A673 (cell line): ENCODE results near the gene BHLHA9. TPM values are rescaled to one million over a fixed set of nuclear protein-coding genes. Genes with fewer than 3 reads are reported as not detected.

ENCODE experiments used
- BruUV-seq: library from RNA; stranded (reverse); fragments of 400-500 nt; replicated peaks from 2 replicates; lab custom pipeline; 2021; lab: Mats Ljungman, UMichigan
- CTCF ChIA-PET: fragments of 300-600 bp; sonication (Branson Sonifier 250); formaldehyde crosslinking; loops from one replicate; lab custom pipeline; 2022; ENCODE audit warnings: antibody characterized with exemption; lab: Charles Lee
- POLR2A ChIA-PET: fragments of 300-600 bp; sonication (Branson Sonifier 250); formaldehyde crosslinking; loops from one replicate; lab custom pipeline; 2022; ENCODE audit warnings: antibody characterized with exemption; ENCODE audit not compliant: low non-redundant PET; lab: Charles Lee
- DNase-seq: peaks from one replicate; pipeline ENCODE4 v3.0.0-alpha.2; 2015; ENCODE audit warnings: low spot score
- H3K27ac ChIP-seq: fragments of 200-600 bp; sonication (generic); 2 replicates; pipeline ENCODE4 v1.5.1; 2016; ENCODE audit warnings: mixed run types, low read depth, mild to moderate bottlenecking, mixed read lengths, antibody characterized with exemption, low read length; ENCODE audit not compliant: poor library complexity, severe bottlenecking
- H3K27me3 ChIP-seq: fragments of 200-600 bp; sonication (generic); replicated peaks from 2 replicates; pipeline ENCODE4 v1.6.1; 2017; ENCODE audit warnings: mixed run types, low read depth, mild to moderate bottlenecking, mixed read lengths, antibody characterized with exemption, low read length; ENCODE audit not compliant: insufficient read depth, poor library complexity
- H3K36me3 ChIP-seq: fragments of 200-600 bp; sonication (generic); 2 replicates; pipeline ENCODE4 v1.6.1; 2016; ENCODE audit warnings: mixed run types, mild to moderate bottlenecking, mixed read lengths, antibody characterized with exemption, low read length; ENCODE audit not compliant: insufficient read depth, poor library complexity, severe bottlenecking
- H3K4me1 ChIP-seq: fragments of 200-600 bp; sonication (generic); 2 replicates; pipeline ENCODE4 v1.6.1; 2017; ENCODE audit warnings: mixed run types, mild to moderate bottlenecking, mixed read lengths, antibody characterized with exemption, low read length; ENCODE audit not compliant: insufficient read depth, poor library complexity, severe bottlenecking
- H3K4me3 ChIP-seq: fragments of 200-600 bp; sonication (generic); 2 replicates; pipeline ENCODE4 v1.5.1; 2016; ENCODE audit warnings: low read depth, mixed run types, mild to moderate bottlenecking, mixed read lengths, low read length; ENCODE audit not compliant: poor library complexity, severe bottlenecking
- H3K9me3 ChIP-seq: fragments of 200-600 bp; sonication (generic); 2 replicates; pipeline ENCODE4 v1.6.1; 2016; ENCODE audit warnings: mixed run types, low read depth, mild to moderate bottlenecking, mixed read lengths, antibody characterized with exemption, low read length; ENCODE audit not compliant: poor library complexity, severe bottlenecking
- CTCF ChIP-seq: fragments of 300-800, 200-600 bp; sonication (generic); conservative IDR thresholded peaks from 2 replicates; pipeline ENCODE4 v1.5.1; 2017; ENCODE audit warnings: low read depth, mild to moderate bottlenecking, antibody characterized with exemption, low read length, moderate library complexity, mixed read lengths
- EZH2 ChIP-seq: fragments of 200-600 bp; sonication (generic); IDR thresholded peaks from 2 replicates; pipeline ENCODE4 v1.6.1; 2017; ENCODE audit warnings: borderline replicate concordance, low read depth, mild to moderate bottlenecking, mixed read lengths, antibody characterized with exemption, low read length; ENCODE audit not compliant: poor library complexity, severe bottlenecking
- intact Hi-C: fragments of 100-400 bp; cut with micrococcal nuclease; formaldehyde crosslinking; loops from one replicate; pipeline ENCODE4 v1.10.0; 2022; ENCODE audit not compliant: unreplicated experiment
- total RNA-seq: library from RNA; stranded (reverse); gene quantifications from 2 replicates; pipeline ENCODE4 v1.2.3, GENCODE V29; 2021

Gene BHLHA9
- total RNA-seq, 1 experiment from 2014 or later, result not detected

GRCh38 chr17:1275205-1275961, 5.1 kb downstream of the BHLHA9 start:
- no peak for DNase-seq
- POLR2A ChIA-PET, result no interaction called here
- TF ChIP-seq CTCF, result no peak
- Histone ChIP-seq H3K27me3 (peaks cover 9% of the 10 kb centered on the region), H3K4me3 (no peak overlapping the region), H3K9me3 (no peaks in the 10 kb centered on the region), H3K27ac (no peak overlapping the region), H3K36me3 (no peaks in the 10 kb centered on the region), H3K4me1 (no peaks in the 10 kb centered on the region)
- BruUV-seq, result no TSS peak
- CTCF ChIA-PET, result interaction anchor here (0.6 kb wide), 1 partner anchor 392 kb away, joined by 3 read pairs; no protein-coding TSS in a partner anchor
- intact Hi-C loops, result no loop called here

GRCh38 chr17:1275962-1276736, 5.9 kb downstream of the BHLHA9 start:
- Histone ChIP-seq H3K4me1 (no peaks in the 10 kb centered on the region), H3K36me3 (no peaks in the 10 kb centered on the region), H3K4me3 (no peak overlapping the region), H3K27ac (no peak overlapping the region), H3K9me3 (no peaks in the 10 kb centered on the region), H3K27me3 (peaks cover 7% of the 10 kb centered on the region)
- BruUV-seq, result no TSS peak
- DNase-seq, result peak; percentile 75
- TF ChIP-seq EZH2, result no peak
- peak; percentile 89 for TF ChIP-seq CTCF
- intact Hi-C loops, result loop anchor here (1.0 kb wide), 1 partner anchor 56 kb away; no protein-coding TSS in a partner anchor
- CTCF ChIA-PET, result no interaction called here
- POLR2A ChIA-PET, result no interaction called here

- no peaks in the 10 kb centered on the region for H3K27me3 ChIP-seq
- no peak for DNase-seq
- intact Hi-C loops, result no loop called here
- ChIA-PET POLR2A (no interaction called here), CTCF (no interaction called here)
- H3K4me1 ChIP-seq, result no peaks in the 10 kb centered on the region
- no peak for TF ChIP-seq CTCF
- no peak for TF ChIP-seq EZH2
- no peaks in the 10 kb centered on the region for H3K36me3 ChIP-seq
- H3K4me3 ChIP-seq, result no peak overlapping the region
- no TSS peak for BruUV-seq
- H3K27ac ChIP-seq, result no peak overlapping the region
- no peaks in the 10 kb centered on the region for H3K9me3 ChIP-seq
Measured at GRCh38 chr17:1280652-1281051, 10.4 kb downstream of the BHLHA9 start.
